H1 (cell line): ENCODE measurements around the gene ELMO3. TPM values are rescaled to one million over a fixed set of nuclear protein-coding genes. Genes with fewer than 3 reads are reported as not detected.
A peak's percentile ranks its signal among the peaks of the same experiment; 100 is the strongest.

ENCODE experiments used
- CTCF ChIA-PET: fragments of 300-600 bp; sonication (Branson Sonifier 250); formaldehyde crosslinking; loops from one replicate; lab custom pipeline; 2021; ENCODE audit not compliant: partially characterized antibody; lab: Charles Lee
- POLR2A ChIA-PET: fragments of 300-600 bp; sonication (Branson Sonifier 250); formaldehyde crosslinking; loops from one replicate; lab custom pipeline; 2021; ENCODE audit warnings: inconsistent platforms; ENCODE audit not compliant: partially characterized antibody; lab: Charles Lee
- DNase-seq, 2 experiments: peaks; one replicate each; pipeline versions ENCODE4 v3.0.0 to v3.0.0-alpha.2; 2010 to 2022; ENCODE audit warnings: low spot score in 2 of 2, low read depth in 1 of 2, mixed read lengths in 1 of 2
- FAIRE-seq: peaks from 2 replicates; lab custom pipeline; 2011; peaks lifted over from hg19 to GRCh38; lab: Jason Lieb, UNC
- H2AFZ ChIP-seq: 2 replicates; pipeline ENCODE4 v1.8.1; 2012; ENCODE audit warnings: low read length, inconsistent platforms
- H2AK5ac ChIP-seq: 2 replicates; pipeline ENCODE4 v1.6.1; 2013; ENCODE audit warnings: low read depth, low read length
- H2BK120ac ChIP-seq: replicated peaks from 2 replicates; pipeline ENCODE3; 2013; ENCODE audit warnings: low read depth, low read length, inconsistent platforms
- H2BK12ac ChIP-seq: 2 replicates; pipeline ENCODE4 v1.6.1; 2013; ENCODE audit warnings: low read depth, low read length
- H2BK15ac ChIP-seq: 2 replicates; pipeline ENCODE4 v1.6.1; 2013; ENCODE audit warnings: low read length
- H2BK20ac ChIP-seq: 2 replicates; pipeline ENCODE4 v1.6.1; 2013; ENCODE audit warnings: low read length
- H2BK5ac ChIP-seq: 2 replicates; pipeline ENCODE4 v1.6.1; 2013; ENCODE audit warnings: low read depth, low read length
- H3K14ac ChIP-seq: 2 replicates; pipeline ENCODE4 v1.6.1; 2013; ENCODE audit warnings: inconsistent platforms; ENCODE audit not compliant: insufficient read length
- H3K18ac ChIP-seq: 2 replicates; pipeline ENCODE4 v1.6.1; 2013; ENCODE audit warnings: low read length; ENCODE audit errors: extremely low read depth
- H3K23ac ChIP-seq: 2 replicates; pipeline ENCODE4 v1.6.1; 2013; ENCODE audit warnings: inconsistent platforms; ENCODE audit not compliant: insufficient read length
- H3K23me2 ChIP-seq: 2 replicates; pipeline ENCODE4 v1.6.1; 2013; ENCODE audit warnings: low read depth, low read length
- H3K27ac ChIP-seq: 2 replicates; pipeline ENCODE4 v1.6.1; 2011; ENCODE audit warnings: low read depth, low read length, inconsistent platforms
- H3K27me3 ChIP-seq, 4 experiments: replicated peaks in 1 of 4; 1 replicate in 1 of 4; 2 replicates in 3 of 4; pipeline versions ENCODE4 v1.6.1 to v1.8.1; 2011 to 2013; ENCODE audit warnings: low read length in 3 of 4, mild to moderate bottlenecking in 3 of 4, inconsistent platforms in 2 of 4, mixed read lengths in 2 of 4, moderate library complexity in 1 of 4; ENCODE audit not compliant: control insufficient read depth in 3 of 4, insufficient read depth in 3 of 4; ENCODE audit errors: extremely low read depth in 1 of 4
- H3K36me3 ChIP-seq, 4 experiments: 2 replicates each; pipeline versions ENCODE4 v1.6.1 to v1.8.1; 2011 to 2013; ENCODE audit warnings: mild to moderate bottlenecking in 4 of 4, low read length in 3 of 4, moderate library complexity in 2 of 4, control low read depth in 1 of 4, inconsistent platforms in 1 of 4; ENCODE audit not compliant: insufficient read depth in 4 of 4, control insufficient read depth in 2 of 4
- H3K4ac ChIP-seq: replicated peaks from 2 replicates; pipeline ENCODE3; 2013; ENCODE audit warnings: low read length, low read depth, mixed read lengths, inconsistent platforms; ENCODE audit not compliant: insufficient read length
- H3K4me1 ChIP-seq, 4 experiments: replicated peaks in 1 of 4; 1 replicate in 1 of 4; 2 replicates in 3 of 4; pipeline versions ENCODE4 v1.6.1 to v1.8.1; 2011 to 2013; ENCODE audit warnings: low read length in 3 of 4, inconsistent platforms in 2 of 4, mixed read lengths in 1 of 4; ENCODE audit not compliant: insufficient read depth in 4 of 4, control insufficient read depth in 3 of 4
- H3K4me2 ChIP-seq, 2 experiments: 2 replicates each; pipeline versions ENCODE4 v1.6.1 to v1.8.1; 2011 to 2013; ENCODE audit warnings: low read depth in 2 of 2, low read length in 2 of 2, control low read depth in 1 of 2, inconsistent platforms in 1 of 2, mild to moderate bottlenecking in 1 of 2; ENCODE audit not compliant: insufficient read depth in 1 of 2
- H3K4me3 ChIP-seq, 4 experiments: fragments of 200-600, 300-600 bp in 1 of 4; sonication (generic), shearing (Covaris generic), sonication (Bioruptor Twin) in 1 of 4; 2 replicates each; pipeline versions ENCODE4 v1.5.1 to v1.8.1; 2011 to 2016; ENCODE audit warnings: low read length in 4 of 4, low read depth in 3 of 4, control low read depth in 2 of 4, inconsistent platforms in 2 of 4, mild to moderate bottlenecking in 2 of 4, mixed read lengths in 1 of 4, moderate library complexity in 1 of 4; ENCODE audit not compliant: insufficient read depth in 2 of 4; ENCODE audit errors: extremely low read depth in 1 of 4
- H3K56ac ChIP-seq: replicated peaks from 2 replicates; pipeline ENCODE3; 2013; ENCODE audit warnings: low read depth, mild to moderate bottlenecking, mixed read lengths, low read length, inconsistent platforms; ENCODE audit not compliant: insufficient read length
- H3K79me1 ChIP-seq: 2 replicates; pipeline ENCODE4 v1.6.1; 2013; ENCODE audit warnings: low read depth, low read length, control low read depth
- H3K79me2 ChIP-seq, 2 experiments: 2 replicates each; pipeline versions ENCODE4 v1.6.1 to v1.8.1; 2012 to 2013; ENCODE audit warnings: low read length in 2 of 2, mild to moderate bottlenecking in 2 of 2, inconsistent platforms in 1 of 2; ENCODE audit not compliant: insufficient read depth in 2 of 2, control insufficient read depth in 1 of 2
- H3K9ac ChIP-seq, 4 experiments: replicated peaks in 1 of 4; 1 replicate in 1 of 4; 2 replicates in 3 of 4; pipeline versions ENCODE4 v1.6.1 to v1.8.1; 2011 to 2013; ENCODE audit warnings: low read depth in 3 of 4, low read length in 3 of 4, control low read depth in 2 of 4, mild to moderate bottlenecking in 2 of 4, moderate library complexity in 2 of 4, inconsistent platforms in 1 of 4; ENCODE audit errors: extremely low read depth in 1 of 4
- H3K9me3 ChIP-seq, 2 experiments: 2 replicates each; pipeline versions ENCODE4 v1.6.1 to v1.8.1; 2012 to 2013; ENCODE audit warnings: mild to moderate bottlenecking in 2 of 2, moderate library complexity in 2 of 2, control low read depth in 1 of 2, inconsistent platforms in 1 of 2, low read depth in 1 of 2, low read length in 1 of 2, mixed read lengths in 1 of 2; ENCODE audit not compliant: insufficient read depth in 2 of 2
- H4K20me1 ChIP-seq, 2 experiments: replicated peaks in 1 of 2; 2 replicates each; pipeline versions ENCODE3 to v1.8.1; 2011 to 2013; ENCODE audit warnings: inconsistent platforms in 2 of 2, low read length in 2 of 2, mild to moderate bottlenecking in 1 of 2; ENCODE audit not compliant: insufficient read depth in 2 of 2, control insufficient read depth in 1 of 2
- H4K5ac ChIP-seq: 2 replicates; pipeline ENCODE4 v1.6.1; 2013; ENCODE audit warnings: low read length, low read depth, mixed read lengths, inconsistent platforms; ENCODE audit not compliant: insufficient read length
- H4K8ac ChIP-seq: 2 replicates; pipeline ENCODE4 v1.8.0; 2013; ENCODE audit warnings: mild to moderate bottlenecking, moderate library complexity, low read length, inconsistent platforms; ENCODE audit not compliant: insufficient read depth; ENCODE audit errors: extremely low read depth
- H4K91ac ChIP-seq: replicated peaks from 2 replicates; pipeline ENCODE3; 2013; ENCODE audit warnings: low read length, mixed read lengths, inconsistent platforms; ENCODE audit not compliant: insufficient read length
- CEBPB ChIP-seq: IDR thresholded peaks from 2 replicates; pipeline ENCODE4 v1.6.1; 2012; ENCODE audit warnings: low read depth, low read length
- CHD2 ChIP-seq: IDR thresholded peaks from 2 replicates; pipeline ENCODE4 v1.6.1; 2012; ENCODE audit warnings: low read length, improper control_type of control experiment
- CREB1 ChIP-seq: IDR thresholded peaks from 2 replicates; pipeline ENCODE4 v1.6.1; 2012; ENCODE audit warnings: inconsistent platforms
- KDM4A ChIP-seq: IDR thresholded peaks from one replicate; pipeline ENCODE4 v1.7.1; 2012; ENCODE audit warnings: low read depth, mild to moderate bottlenecking, moderate library complexity, low read length, inconsistent platforms; ENCODE audit not compliant: severe bottlenecking
- PHF8 ChIP-seq: fragments of 200-600 bp; sonication (generic); conservative IDR thresholded peaks from 2 replicates; pipeline ENCODE4 v1.7.1; 2012; ENCODE audit warnings: low read depth, mild to moderate bottlenecking, inconsistent platforms, low read length, moderate library complexity
- RBBP5 ChIP-seq: IDR thresholded peaks from 2 replicates; pipeline ENCODE4 v1.7.1; 2012; ENCODE audit warnings: low read depth, mild to moderate bottlenecking, inconsistent platforms, low read length, moderate library complexity, borderline replicate concordance
- SAP30 ChIP-seq: fragments of 300-600 bp; sonication (generic); IDR thresholded peaks from 2 replicates; pipeline ENCODE4 v1.7.1; 2012; ENCODE audit warnings: low read length, moderate library complexity, mild to moderate bottlenecking, inconsistent platforms; ENCODE audit not compliant: insufficient read depth, insufficient replicate concordance
- SP1 ChIP-seq: IDR thresholded peaks from 2 replicates; pipeline ENCODE4 v1.6.1; 2011; ENCODE audit warnings: low read depth, low read length
- WGBS, 2 experiments: shearing (Covaris generic) in 1 of 2; methylation state at CpG; one replicate each; pipeline versions ENCODE4 v1.1.6 to v1.1.7; 2013 to 2015; ENCODE audit warnings: low lambda C conversion rate in 2 of 2, mixed read lengths in 2 of 2, inconsistent platforms in 1 of 2, low coverage in 1 of 2, missing lambda C conversion rate in 1 of 2; ENCODE audit not compliant: insufficient replicate concordance in 2 of 2, insufficient coverage in 1 of 2, insufficient read length in 1 of 2; ENCODE audit errors: extremely low coverage in 1 of 2, missing lambda C conversion rate in 1 of 2; 5-methylcytosine and 5-hydroxymethylcytosine counted together
- polyA plus RNA-seq, 7 experiments: library from polyadenylated mRNA; depleted of rRNA in 3 of 7; stranded (reverse) in 5 of 7; unstranded in 2 of 7; fragments of >200 nt in 5 of 7; fragments of 200-250 nt in 2 of 7; gene quantifications; 1 replicate in 5 of 7; 2 replicates in 1 of 7; 4 replicates in 1 of 7; pipeline versions ENCODE4 v1.2.1 to v1.2.3, GENCODE V29; 2011 to 2013; ENCODE audit warnings: missing spikeins in 2 of 7, mixed read lengths in 2 of 7
- total RNA-seq: library from RNA; stranded (reverse); fragmentation: NEBNext Ultra II Directional; extraction: Animal tissue kit (Norgen Biotek cat#: 25700); gene quantifications from 2 replicates; pipeline ENCODE4 v1.2.1, GENCODE V29; 2021
- TF ChIP-seq, protein P1 (sequence below): IDR thresholded peaks from 2 replicates; pipeline ENCODE4 v1.6.1; 2012; ENCODE audit warnings: inconsistent platforms
- TF ChIP-seq, protein P2 (sequence below): IDR thresholded peaks from 2 replicates; pipeline ENCODE4 v1.6.1; 2012; ENCODE audit warnings: inconsistent platforms

Gene ELMO3
- total and polyA plus RNA-seq, 2 of the 8 experiments (the other 6 are each of a cell fraction or from before 2014, with no cell fraction given) = 9.6 to 10.9 TPM

- WGBS, 2 experiments = 1% methylated on average over 77 of the region's 77 CpGs; no CpG with 5 or more reads in 1 of the 2 experiments
- CTCF ChIA-PET = interaction anchor here (1.1 to 9.3 kb wide), 13 partner anchors 10 to 231 kb away, joined by 3 to 151 read pairs (median 7); partner anchors contain the start of genes ELMO3, FBXL8, HSF4 and NOL3
- peaks cover 13% of the 10 kb centered on the region; the same call in 1 of the 2 replicates for H3K23me2 ChIP-seq
- peaks cover 2 to 24% of the 10 kb centered on the region in 2 experiments for H4K20me1 ChIP-seq
- H3K4me1 ChIP-seq = peaks cover 0 to 19% (median 11%) of the 10 kb centered on the region in 4 experiments; a peak in 5 of 7 replicates
- peak within 1 kb of the TSS; percentile 95 for H2BK5ac ChIP-seq
- H4K8ac ChIP-seq = peak within 1 kb of the TSS; percentile 91
- H2AK5ac ChIP-seq = no peak within 1 kb of the TSS
- peak within 1 kb of the TSS; percentile 95 for H3K56ac ChIP-seq
- peak within 1 kb of the TSS; percentile 90 for H4K91ac ChIP-seq
- peak within 1 kb of the TSS; percentile 53 to 96 (median 88) for H3K9ac ChIP-seq
- peak within 1 kb of the TSS; percentile 85 for H3K4ac ChIP-seq
- H3K79me2 ChIP-seq = peaks cover 0 to 5% of the 10 kb centered on the region in 2 experiments; a peak in 1 of 4 replicates
- H3K23ac ChIP-seq = no peak within 1 kb of the TSS
- DNase-seq (peak; percentile 87 to 95), FAIRE-seq (peak; percentile 94)
- H4K5ac ChIP-seq = peak within 1 kb of the TSS; percentile 96
- H2BK15ac ChIP-seq = peak within 1 kb of the TSS; percentile 61; the same call in 1 of the 2 replicates
- POLR2A ChIA-PET = interaction anchor here (1.0 to 4.0 kb wide), 10 partner anchors 10 to 63 kb away, joined by 3 to 19 read pairs (median 5); partner anchors contain the start of genes B3GNT9, HSF4 and NOL3
- H2AFZ ChIP-seq = peak within 1 kb of the TSS; percentile 17; the same call in 1 of the 2 replicates
- peak within 1 kb of the TSS; percentile 98 for H3K27ac ChIP-seq
- H3K14ac ChIP-seq = no peak within 1 kb of the TSS
- H3K9me3 ChIP-seq = no peaks in the 10 kb centered on the region
- no peaks in the 10 kb centered on the region; a peak in 1 of 8 replicates for H3K36me3 ChIP-seq
- peak within 1 kb of the TSS; percentile 73 to 90 (median 85) for H3K4me3 ChIP-seq
- no peak within 1 kb of the TSS for H2BK20ac ChIP-seq
- H3K18ac ChIP-seq = peak within 1 kb of the TSS; percentile 95
- H2BK120ac ChIP-seq = no peak within 1 kb of the TSS
- H3K4me2 ChIP-seq = peak within 1 kb of the TSS; percentile 67 to 92
- H3K27me3 ChIP-seq = peaks cover 8 to 34% (median 20%) of the 10 kb centered on the region in 4 experiments
- H2BK12ac ChIP-seq = peak within 1 kb of the TSS; percentile 35; the same call in 1 of the 2 replicates
- no peaks in the 10 kb centered on the region for H3K79me1 ChIP-seq
- TF ChIP-seq CHD2 (peak; percentile 88), CEBPB (peak; percentile 87), PHF8 (peak; percentile 86), RBBP5 (0 out of 2 replicates have a peak, but pooled peaks have one; percentile 55), SP1 (peak; percentile 98), CREB1 (peak; percentile 95), SAP30 (no peak), KDM4A (peak; percentile 64)
- TF ChIP-seq, protein P1, sequence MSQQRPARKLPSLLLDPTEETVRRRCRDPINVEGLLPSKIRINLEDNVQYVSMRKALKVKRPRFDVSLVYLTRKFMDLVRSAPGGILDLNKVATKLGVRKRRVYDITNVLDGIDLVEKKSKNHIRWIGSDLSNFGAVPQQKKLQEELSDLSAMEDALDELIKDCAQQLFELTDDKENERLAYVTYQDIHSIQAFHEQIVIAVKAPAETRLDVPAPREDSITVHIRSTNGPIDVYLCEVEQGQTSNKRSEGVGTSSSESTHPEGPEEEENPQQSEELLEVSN = 0 out of 2 replicates have a peak, but pooled peaks have one; percentile 22
- TF ChIP-seq, protein P2, sequence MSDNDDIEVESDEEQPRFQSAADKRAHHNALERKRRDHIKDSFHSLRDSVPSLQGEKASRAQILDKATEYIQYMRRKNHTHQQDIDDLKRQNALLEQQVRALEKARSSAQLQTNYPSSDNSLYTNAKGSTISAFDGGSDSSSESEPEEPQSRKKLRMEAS = peak; percentile 52
These were observed 15.1 kb upstream of the ELMO3 start, which contains the start of gene MATCAP1 for GRCh38 chr16:67183627-67184452. MATCAP1 (minus strand) TSS chr16:67183963; CDS start chr16:67180610, 3,353 bp downstream.
